ENCODE measurements around the gene ACTR3C.
"Not testable (repeated sequence)": the region's sequence is repeated elsewhere in the genome, so short reads cannot be mapped to it uniquely, and the experiment has no call there.

ACTR3C gene

DNA sequence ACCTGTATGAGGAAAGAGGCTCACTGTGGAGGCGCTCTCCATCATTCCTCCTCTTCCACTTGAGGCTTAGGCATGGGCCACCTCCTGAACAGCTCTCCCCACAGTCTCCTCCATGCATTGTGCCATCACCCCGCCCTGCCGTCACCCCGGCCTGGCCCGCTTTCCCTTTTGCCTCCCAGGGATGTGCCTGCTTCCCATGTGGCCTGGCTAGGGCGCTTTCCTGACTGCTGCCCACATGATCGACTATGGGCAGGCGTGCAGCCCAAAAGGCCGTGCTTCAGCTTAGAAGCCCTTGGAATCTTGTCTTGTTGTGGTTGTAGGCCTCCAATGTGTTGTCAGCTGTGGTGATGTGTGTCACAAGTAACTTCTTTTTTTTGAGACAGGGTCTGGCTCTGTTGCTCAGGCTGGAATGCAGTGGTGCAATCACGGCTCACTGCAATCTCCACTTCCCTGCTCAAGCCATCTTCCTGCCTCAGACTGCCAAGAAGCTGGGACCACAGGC lies 1.8 kb upstream of the ACTR3C start:
- TF ChIP-seq, protein P1, sequence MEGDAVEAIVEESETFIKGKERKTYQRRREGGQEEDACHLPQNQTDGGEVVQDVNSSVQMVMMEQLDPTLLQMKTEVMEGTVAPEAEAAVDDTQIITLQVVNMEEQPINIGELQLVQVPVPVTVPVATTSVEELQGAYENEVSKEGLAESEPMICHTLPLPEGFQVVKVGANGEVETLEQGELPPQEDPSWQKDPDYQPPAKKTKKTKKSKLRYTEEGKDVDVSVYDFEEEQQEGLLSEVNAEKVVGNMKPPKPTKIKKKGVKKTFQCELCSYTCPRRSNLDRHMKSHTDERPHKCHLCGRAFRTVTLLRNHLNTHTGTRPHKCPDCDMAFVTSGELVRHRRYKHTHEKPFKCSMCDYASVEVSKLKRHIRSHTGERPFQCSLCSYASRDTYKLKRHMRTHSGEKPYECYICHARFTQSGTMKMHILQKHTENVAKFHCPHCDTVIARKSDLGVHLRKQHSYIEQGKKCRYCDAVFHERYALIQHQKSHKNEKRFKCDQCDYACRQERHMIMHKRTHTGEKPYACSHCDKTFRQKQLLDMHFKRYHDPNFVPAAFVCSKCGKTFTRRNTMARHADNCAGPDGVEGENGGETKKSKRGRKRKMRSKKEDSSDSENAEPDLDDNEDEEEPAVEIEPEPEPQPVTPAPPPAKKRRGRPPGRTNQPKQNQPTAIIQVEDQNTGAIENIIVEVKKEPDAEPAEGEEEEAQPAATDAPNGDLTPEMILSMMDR (IDR thresholded peaks at IDR 0.05; ENCODE audit: insufficient read depth, low read depth, low read length, missing control alignments) = no peak
- no peak overlapping the region for H3K4me3 ChIP-seq (ENCODE audit: low read depth, low read length)
- DNase-seq (ENCODE audit: low read depth) = no peak

DNA sequence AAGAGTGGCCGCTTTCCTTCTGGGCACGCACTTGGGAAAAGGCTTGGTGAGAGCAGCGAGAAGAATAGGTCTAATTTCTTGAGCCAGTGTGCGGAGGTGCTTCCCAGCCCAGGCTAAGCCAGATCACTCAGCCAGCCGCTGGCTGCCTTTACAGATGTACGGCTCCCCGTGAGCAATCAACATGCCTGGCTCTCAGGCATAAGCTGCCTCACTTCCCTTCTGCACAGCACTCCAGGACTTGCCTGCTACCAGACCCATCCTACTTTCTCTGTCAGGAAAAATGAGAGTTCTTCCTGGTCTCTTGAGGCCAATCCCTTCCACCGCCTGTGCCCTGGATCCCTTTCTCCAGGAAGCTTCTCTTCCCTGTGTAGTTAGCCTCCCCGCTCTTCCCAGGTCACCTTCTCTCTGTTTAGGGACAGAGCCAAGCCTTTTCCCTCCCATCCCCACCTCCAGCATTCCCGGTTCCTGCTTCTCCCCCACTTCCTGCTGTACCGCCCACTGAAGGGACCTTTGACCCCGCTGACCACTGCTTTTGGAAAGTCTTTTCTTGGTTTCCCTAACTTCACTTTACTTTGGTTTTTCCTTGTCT lies 1.1 kb upstream of the ACTR3C start:
- H3K4me3 ChIP-seq (ENCODE audit: low read depth, low read length) = peak overlapping the region; percentile 90
- TF ChIP-seq, protein P1 (IDR thresholded peaks at IDR 0.05; ENCODE audit: insufficient read depth, low read depth, low read length, missing control alignments) = no peak
- no peak for DNase-seq (ENCODE audit: low read depth)

DNA sequence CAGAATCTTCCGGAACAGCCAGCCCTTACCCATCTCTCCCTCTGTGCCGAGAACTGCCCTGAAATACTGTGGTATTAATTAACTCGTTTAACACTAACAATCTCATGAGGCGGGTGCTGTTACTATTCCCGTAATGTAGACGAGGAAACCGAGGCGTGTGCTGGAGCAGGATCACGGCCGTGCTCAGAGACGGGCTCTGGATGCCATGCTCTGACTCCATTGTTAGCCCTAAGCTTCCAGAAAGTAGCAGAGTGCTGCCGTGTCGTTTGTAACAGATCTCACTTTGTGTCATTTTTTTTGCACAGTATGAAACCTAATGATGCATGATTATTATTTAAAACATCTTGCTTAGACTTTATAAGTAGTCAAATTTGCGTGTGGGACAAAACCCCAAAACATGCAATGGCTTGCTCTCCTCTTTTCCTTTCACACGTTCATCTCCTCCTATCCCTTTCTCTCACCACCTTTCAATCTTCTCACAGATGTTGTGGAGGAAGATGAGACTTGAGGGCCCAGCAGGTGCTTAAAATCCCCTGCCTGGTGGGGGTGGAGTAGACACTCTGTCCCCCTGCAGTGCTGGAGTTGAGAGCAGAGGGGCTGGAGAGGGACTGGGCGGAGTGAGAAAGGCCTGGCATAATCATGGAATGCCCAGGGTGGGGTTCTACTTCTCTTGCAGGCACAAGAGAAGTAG lies 482 bp upstream of the ACTR3C start:
- TF ChIP-seq, protein P1 (IDR thresholded peaks at IDR 0.05; ENCODE audit: insufficient read depth, low read depth, low read length, missing control alignments) = no peak

GRCh38 chr7:150322114-150322832 lies 1.1 kb downstream of the ACTR3C start:
- peak; percentile 79 for DNase-seq (ENCODE audit: low read depth)
- peak overlapping the region; percentile 90 for H3K4me3 ChIP-seq (ENCODE audit: low read depth, low read length)
- TF ChIP-seq, protein P1 (IDR thresholded peaks at IDR 0.05; ENCODE audit: insufficient read depth, low read depth, low read length, missing control alignments) = no peak

More for the DNA sequence above, 482 bp upstream of the ACTR3C start:
- DNase-seq (ENCODE audit: low read depth) = peak; percentile 24
- H3K4me3 ChIP-seq (ENCODE audit: low read depth, low read length) = peak overlapping the region; percentile 90

- TF ChIP-seq, protein P1 (IDR thresholded peaks at IDR 0.05; ENCODE audit: insufficient read depth, low read depth, low read length, missing control alignments) = no peak
- H3K4me3 ChIP-seq (ENCODE audit: low read depth, low read length) = peak overlapping the region; percentile 90
- DNase-seq (ENCODE audit: low read depth) = no peak
Observed at GRCh38 chr7:150321788-150322113, 1.6 kb downstream of the ACTR3C start.

- no peak overlapping the region for H3K4me3 ChIP-seq (ENCODE audit: low read depth, low read length)
- DNase-seq (ENCODE audit: low read depth) = no peak
- TF ChIP-seq, protein P1 (IDR thresholded peaks at IDR 0.05; ENCODE audit: insufficient read depth, low read depth, low read length, missing control alignments) = no peak
Observed at GRCh38 chr7:150317748-150318444, 5.4 kb downstream of the ACTR3C start.

DNA sequence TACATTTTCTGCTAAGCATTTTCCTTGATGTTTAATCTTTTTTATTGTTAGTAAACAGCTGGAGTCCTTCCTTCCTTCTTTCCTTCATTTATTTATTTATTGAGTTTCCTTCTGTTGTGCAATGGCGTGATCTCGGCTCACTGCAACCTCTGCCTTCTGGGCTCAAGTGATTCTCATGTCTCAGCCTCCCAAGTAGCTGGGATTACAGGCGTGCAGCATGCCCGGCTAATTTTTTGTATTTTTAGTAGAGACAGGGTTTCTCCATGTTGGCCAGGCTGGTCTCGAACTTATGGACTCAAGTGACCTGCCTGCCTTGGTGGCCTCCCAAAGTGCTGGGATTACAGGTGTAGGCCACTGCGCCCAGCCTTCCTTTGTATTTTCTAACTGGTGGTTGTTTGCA lies 6.4 kb downstream of the ACTR3C start:
- not testable (repeated sequence) for H3K4me3 ChIP-seq (ENCODE audit: low read depth, low read length); DNase-seq (ENCODE audit: low read depth)
